Stimulated activated CD8-positive, alpha-beta memory T cell treated with anti-CD3 and anti-CD28 coated beads, Interleukin-12 subunit alpha, Interleukin-12 subunit beta, amount 100 ng/mL, for 24 hours (primary cell): Measurements from ENCODE around the gene GBX1.

Experiments used
- DNase-seq: peaks from one replicate; pipeline ENCODE4 v3.0.0-alpha.2; 2020; ENCODE audit errors: extremely low read depth

The GBX1 gene

DNA sequence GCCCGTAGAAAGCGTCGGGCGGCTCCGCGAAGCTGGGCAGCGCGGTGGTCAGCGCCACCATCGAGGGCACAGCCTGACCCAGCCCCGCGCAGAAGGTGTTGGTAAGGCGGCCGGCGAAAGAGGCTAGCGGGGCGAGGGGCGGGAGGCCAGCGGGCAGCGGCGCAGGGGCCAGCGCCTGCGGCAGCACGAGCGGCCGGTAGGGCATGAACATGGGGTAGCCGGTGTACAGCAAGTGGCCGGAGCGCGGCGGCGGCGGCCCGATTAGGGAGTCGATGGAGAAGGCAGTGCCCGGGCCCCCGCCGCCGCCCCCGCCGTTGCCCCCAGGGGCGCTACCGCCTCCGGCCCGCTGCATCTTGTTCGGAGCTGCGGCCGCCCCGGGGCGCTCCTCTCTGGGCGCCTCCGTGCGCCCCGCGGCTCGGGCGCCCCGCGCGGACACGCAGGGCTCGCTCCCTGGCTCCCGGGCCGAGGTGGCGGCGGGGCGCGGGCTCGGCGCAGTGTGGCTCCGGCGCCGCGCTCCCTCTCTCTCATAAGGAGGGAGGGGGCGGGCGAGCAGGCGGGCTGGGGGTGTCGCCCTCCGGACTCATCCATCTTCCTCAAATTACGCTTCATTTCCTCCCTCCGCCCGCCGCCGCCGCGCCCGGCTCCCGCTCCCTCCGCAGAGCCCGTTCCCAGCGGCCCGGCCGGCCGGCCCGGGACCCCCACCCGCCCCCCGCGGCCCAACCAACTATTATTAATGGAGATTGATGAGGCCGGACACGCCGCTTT is at the start of gene GBX1:
Gene GBX1, minus strand, starts transcription at position 498 of the 765 bp plus-strand sequence. Its CDS starts 146 bp downstream, at position 352.
- DNase-seq = no peak

DNA sequence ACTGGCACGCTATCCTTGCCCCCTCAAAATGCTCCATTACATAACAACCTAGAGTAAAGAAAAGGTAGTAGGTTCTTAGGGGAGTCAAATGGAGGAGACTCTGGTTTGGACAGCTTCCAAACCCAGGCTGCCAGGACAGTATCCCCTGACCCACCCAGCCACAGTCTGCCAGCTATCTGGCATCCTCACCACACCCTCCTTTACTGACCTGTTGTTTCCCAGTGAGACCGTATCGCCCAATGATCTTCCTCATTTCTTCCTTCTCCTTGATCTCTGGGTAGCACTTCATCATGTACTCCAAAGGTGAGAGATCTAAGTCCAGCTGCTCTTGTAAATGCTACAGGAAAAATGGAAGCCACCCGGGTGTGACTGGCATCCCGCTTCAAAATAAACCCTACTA is 47.9 kb upstream of the GBX1 start:
- no peak for DNase-seq

DNA sequence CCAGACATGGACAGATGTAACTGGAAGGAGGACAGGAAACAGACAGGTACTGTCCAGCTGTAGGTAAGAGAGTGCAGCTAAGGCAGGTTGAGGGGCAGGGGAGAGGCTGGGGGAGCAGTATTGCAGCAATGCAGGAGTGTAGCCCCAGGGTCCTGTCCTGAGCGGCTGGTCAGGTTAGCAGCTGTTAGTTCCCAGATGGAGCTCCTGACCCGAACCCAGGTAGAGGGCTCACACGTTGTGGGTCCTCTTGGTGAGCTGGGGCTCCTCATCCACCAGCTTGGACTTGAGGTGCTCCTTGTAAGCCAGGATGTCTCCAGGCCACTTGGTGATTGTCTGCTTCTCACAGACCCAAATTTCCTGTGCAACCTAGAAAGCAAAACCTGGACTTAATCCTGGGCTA is 46.3 kb upstream of the GBX1 start:
- DNase-seq = no peak

DNA sequence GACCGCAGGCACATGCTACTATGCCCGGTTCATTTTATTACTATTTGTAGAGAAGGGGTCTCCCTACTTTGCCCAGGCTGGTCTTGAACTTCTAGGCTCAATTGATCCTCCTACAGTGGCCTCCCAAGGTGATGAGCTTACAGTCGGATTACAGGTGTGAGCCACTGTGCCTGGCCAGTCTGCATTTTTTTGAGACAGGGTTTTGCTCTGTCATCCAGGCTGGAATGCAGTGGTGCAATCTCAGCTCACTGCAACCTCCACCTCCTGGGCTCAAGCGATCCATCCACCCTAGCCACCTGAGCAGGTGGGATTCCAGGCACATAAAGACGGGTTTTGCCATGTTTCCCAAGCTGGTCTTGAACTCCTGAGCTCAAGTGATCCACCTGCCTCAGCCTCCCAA is 45.1 kb upstream of the GBX1 start:
- DNase-seq = no peak

DNA sequence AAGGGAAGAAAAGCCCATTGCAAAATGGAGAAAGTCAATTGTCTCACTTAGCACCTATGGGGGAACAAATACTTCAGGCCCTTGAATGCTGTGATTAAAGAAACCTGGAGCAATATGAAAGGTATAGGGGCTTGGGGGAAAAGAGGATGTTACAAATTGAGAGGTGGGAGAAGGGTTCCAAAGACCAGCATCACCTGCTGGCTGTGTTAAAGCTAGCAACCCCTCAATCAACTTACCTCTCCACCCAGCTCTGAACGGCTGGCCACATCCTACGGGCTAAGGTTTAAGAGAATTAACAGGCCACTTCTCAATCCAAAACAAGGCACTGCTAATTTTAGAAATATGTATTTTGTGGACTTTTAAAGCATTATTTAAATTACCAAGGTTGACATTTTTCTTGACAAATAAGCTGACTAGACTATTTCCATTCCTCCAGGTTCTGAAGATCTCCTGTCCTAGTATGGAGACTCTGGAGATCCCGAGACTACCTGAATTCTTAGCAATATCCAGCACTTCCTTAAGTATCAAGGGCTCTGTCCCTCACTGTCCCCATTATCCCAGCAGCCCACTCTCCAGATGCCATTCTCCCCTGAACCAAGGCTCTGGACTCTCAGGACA is 43.8 kb upstream of the GBX1 start:
- DNase-seq = no peak

DNA sequence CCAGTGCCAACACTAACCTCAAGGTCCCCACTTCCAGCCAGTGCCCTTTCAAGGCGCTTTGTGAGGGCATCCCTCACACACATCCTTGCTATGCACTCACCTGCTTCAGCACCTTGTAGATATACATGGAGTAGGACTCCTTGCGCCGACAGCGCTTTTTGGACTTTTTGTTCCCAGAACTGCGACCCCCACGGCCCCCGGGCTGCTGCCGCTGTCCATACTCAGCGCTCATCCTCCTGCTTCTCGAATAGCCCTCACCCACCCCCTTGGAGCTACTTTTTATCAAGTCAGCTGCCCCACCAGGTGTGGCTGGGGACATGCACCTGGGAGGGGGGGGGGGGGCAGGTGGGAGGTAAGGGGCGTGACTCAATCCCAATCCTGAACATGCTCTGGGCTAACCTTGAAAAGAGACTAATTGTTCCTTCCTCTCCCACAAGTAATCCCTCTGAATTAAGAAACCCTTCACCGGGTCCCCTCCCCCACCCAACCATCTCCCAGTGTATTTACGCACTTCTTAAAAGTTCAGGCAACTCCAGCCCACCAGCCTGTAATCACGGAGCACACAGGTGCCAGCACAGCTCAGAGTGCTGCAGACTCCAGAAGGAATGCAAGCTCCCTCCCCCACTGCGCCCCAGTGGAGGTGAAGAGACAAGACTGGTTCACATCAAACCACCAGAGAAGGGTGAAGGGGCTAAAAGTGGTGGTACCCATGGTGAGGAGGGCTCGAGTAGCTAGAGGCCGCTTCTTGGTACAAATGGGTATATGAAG is 42.8 kb upstream of the GBX1 start, which contains the start of gene H2BK1:
Gene H2BK1, minus strand, starts transcription at position 402 of the 768 bp plus-strand sequence. Its CDS starts 170 bp downstream, at position 232.
- DNase-seq = no peak

DNA sequence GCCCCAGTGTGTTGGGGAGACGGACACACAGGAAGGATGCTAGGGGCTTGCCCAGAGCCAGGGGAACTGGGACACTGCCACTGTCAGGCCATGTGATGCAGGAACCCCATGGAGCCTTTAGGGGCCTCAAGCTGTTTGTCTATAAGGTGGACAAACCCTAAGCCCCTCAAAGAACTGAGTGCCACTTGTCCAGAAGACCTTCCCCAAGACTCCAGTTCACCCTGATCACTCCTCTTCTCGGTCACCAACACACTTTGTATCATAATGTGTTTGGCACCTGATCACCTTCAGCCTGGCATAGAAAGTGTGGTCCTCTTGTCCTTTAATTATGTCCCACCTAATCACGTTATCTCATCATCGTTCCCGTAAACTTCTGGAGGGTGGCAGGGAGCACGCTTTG is 42.1 kb upstream of the GBX1 start:
- DNase-seq = no peak

DNA sequence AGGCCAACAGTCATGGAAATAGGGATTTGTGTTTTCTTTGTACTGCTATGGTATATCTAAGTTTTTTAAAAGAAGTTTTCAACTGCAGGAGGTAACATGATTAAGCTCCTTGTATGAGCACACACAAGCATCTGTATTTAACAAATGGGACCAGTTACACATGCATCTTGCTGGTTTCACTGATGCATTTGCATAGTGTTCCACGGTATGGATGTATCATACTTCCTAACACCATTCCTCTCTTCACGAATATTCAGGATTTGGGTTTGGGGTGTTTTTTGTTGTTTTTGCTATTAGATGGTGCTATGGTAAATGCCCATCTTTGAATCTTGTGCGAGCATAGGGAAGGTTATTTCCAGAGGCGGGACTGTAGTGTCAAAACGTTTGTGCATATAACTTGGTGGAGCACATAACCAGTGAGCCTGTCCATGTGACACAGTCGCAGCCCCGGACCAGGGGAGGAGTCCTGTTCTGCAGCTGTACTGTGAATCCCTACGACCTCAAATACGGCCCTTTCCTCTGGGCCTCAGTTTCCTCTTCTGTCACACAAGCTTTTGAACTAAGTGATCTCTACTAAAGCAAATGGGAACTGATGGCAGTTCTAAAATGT is 40.9 kb upstream of the GBX1 start:
- DNase-seq = no peak

DNA sequence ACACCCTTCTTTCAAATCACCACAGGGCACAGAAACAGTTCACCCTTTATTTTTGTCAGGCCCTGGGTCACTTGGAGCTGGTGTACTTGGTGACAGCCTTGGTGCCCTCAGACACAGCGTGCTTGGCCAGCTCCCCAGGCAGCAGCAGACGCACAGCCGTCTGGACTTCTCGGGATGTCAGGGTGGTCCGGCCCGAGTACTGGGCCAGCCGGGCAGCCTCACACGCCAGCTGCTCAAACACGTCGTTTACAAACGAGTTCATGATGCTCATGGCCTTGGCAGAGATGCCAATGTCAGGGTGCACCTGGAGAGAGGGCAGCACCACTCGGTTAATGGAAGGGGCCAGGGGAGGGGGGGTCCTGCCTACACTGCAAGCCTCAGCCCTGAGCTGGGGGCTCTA is 40.3 kb upstream of the GBX1 start:
- DNase-seq = no peak

DNA sequence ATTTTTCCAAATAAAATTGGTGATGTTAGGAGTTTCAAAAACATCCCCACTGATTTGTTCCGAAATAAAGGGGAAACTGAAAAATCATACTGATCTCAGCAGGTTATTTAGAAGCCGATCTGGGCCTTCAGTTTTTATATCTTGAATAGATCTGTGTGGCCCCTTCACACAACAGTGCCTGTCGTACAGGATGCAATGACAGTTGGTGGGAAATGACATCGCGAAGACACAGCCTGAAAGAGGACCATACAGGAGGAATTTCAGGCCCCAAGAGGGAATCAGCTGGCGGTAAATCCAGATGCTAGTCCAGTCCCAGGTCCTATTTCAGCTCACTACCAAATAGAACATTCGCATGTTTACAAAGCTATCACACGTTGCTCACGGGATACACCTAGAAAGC is 39.8 kb upstream of the GBX1 start:
- no peak for DNase-seq

DNA sequence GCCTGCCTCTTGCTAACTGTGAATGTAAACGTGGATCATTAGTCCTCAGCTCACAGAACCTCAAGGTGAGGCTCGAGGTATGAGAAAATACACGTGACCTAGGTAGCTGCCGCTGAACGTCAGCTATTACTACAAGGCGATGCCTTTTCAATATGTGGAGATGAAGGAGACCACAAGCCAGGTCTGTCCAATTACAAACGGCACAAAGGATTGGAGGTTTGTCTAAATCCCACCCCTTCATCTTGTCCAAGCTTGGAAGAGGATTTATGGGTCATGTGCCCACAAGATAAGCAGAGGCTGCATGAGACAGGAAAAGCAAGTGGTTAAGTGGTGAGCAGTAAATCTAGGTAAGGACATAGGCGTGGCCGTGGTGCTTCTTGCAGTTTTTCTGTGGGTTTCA is 39.4 kb upstream of the GBX1 start:
- DNase-seq = no peak

DNA sequence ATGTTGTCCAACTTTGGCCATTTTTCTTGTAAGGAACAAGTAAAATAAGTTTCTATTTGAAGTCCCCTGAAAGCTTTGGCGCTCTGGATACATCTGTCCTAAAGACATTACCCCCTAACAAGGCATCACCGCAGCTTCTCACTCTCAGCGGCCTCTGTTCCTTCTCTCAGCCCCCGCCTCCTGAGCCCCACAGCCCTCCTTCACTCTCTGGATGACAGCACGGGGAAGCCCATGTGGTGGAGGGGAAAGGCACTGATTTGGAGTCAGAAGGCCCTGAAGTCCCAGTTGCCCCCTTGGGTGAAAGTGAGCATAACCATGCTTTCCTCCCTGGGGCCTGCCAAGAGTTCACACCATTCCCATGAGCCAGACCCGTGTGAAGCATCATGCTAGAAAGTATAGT is 38.2 kb upstream of the GBX1 start:
- DNase-seq = no peak

DNA sequence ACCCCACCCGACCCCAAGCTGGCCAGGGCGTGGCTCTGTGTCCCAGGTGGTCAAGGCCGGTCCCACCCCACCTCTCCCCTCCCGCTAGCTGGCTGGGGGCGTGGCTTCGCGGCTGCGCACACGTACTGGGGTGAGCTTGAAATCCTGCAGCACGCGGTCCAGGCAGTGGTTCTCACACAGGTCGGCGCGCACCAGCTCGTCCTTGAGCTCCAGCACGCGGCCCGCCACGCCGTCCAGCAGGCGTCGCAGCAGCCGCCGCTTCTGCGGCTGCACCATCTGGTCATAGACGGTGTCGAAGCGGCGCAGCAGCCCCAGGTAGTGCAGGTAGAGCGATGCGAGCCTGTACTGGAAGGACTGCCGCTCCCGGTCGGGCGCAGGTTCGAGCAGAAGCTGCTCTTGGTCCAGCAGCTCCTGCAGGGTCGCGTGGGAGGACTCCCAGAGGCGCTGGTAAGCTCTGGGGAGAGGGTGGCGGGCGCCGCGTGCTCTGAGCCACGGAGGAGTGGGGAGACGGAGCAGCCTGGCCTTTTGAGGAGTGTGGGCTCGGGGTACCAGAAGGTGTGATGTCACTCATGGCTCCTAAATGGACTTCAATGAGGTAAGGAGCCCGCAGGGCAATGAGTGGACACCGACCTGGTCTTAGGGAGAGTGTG is 37.0 kb upstream of the GBX1 start:
- DNase-seq = no peak

DNA sequence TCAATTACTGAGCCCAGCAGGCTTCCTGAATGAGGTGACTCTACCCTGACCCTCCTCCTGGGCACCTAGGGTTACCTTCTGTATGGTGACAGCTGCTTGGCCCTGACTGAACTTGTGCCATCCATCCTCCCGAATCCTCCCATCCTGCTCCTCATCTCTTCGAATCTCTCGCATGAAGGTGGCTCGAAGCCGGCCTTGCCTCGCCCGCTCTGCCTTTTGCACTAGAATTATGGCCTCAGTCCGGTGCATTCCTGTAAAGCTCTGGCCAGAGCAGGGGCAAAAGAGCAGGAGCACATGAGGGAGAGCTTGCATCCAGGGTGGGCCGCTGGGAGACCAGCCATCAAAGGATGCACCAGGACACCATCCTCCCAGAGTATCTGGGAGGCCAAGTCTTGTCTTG is 35.3 kb upstream of the GBX1 start:
- DNase-seq = no peak

DNA sequence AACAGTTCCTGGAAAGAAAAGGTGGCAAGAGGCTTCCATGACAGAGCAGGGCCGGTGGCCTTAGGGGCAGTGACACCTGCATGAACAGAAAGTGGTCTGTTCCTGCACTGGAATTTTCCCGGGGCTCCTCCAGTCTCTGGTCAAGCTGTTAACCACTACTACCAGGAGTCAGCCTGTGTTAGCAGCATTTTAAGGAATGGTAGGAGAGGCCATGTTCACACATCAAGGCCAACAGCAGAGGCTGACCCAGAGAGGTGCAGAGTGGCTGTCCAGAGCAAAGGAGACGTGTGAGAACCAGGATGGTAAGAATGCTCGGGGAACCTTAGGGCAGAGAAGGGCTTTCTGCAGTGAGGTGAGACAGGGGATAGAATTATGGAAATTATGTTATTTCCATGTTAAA is 34.3 kb upstream of the GBX1 start:
- no peak for DNase-seq

DNA sequence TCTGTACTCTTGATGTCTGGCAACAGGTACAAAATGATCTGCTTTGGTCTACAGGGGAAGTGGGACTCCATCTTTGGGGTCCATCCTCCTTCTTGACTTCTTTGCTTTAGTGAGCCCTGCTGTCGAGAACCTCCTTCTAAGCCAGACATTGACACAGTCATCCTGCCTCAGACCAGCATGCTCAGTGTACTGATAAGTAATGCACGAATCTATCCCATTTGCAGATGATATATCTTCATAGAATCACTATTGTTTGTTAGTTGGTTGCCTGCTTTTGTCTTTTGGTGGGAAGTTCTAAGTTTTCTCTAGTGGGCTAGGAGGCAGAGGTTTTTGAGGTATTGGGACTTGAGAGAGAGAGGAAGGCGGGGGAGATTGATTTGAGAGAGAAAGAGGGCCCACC is 33.9 kb upstream of the GBX1 start:
- no peak for DNase-seq

DNA sequence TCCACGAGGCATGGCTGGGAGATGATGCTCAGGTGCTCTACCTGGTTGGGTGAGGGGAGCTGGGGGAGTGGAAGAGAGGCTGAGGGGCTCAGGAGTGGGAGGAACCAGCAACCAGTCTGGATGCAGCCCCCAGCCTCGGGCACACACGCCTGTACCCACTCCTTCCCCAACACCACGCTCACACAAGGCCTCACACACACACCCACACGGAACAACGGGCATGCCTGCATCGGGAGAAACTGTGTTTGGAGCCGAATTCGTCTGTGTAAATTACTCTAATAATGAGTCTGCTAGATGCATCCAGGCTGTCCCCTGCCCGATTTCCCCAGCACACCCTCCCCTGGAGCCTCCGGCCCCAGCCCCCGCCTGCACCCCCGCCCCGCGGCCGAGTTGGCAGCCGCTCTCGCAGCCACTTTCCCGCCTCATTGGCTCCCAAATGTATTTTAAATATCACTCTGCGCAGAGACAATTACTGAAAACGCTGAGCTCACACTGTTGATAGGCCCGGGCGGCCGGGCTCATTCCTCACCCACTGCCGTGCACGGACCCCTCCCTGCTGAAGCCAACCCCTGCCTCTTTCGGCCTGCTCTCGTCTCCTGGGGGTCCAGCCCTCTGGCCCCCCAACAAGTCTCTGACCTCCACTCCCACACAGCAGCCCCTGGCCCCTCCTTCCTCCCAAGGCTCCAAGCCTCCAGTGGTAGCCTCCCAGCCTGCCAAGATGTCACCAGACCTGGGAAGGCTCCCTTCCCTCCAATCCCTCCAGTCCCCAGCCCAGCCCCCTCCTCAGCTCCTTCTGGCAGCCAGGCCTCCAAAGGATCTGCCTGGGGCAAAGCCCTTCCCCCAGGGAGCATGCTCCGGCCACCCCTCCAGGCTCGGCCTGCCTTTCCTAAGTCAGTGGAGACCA is 31.7 kb upstream of the GBX1 start:
- no peak for DNase-seq

DNA sequence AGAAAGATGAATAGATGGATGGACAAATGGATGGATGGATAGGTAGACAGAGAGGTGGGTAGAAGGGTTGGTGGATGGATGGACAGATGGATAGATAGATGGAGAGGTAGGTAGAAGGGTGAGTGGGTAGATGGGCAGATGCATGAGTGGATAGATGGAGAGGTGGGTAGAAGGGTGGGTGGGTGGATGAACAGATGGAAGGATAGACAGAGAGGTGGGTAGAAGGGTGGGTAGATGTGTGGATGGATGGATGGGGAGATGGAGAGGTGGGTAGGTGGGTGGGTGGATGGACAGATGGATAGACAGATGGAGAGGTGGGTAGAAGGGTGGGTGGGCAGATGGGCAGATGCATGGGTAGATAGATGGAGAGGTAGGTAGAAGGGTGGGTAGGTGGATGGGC is 30.4 kb upstream of the GBX1 start:
- DNase-seq = no peak

DNA sequence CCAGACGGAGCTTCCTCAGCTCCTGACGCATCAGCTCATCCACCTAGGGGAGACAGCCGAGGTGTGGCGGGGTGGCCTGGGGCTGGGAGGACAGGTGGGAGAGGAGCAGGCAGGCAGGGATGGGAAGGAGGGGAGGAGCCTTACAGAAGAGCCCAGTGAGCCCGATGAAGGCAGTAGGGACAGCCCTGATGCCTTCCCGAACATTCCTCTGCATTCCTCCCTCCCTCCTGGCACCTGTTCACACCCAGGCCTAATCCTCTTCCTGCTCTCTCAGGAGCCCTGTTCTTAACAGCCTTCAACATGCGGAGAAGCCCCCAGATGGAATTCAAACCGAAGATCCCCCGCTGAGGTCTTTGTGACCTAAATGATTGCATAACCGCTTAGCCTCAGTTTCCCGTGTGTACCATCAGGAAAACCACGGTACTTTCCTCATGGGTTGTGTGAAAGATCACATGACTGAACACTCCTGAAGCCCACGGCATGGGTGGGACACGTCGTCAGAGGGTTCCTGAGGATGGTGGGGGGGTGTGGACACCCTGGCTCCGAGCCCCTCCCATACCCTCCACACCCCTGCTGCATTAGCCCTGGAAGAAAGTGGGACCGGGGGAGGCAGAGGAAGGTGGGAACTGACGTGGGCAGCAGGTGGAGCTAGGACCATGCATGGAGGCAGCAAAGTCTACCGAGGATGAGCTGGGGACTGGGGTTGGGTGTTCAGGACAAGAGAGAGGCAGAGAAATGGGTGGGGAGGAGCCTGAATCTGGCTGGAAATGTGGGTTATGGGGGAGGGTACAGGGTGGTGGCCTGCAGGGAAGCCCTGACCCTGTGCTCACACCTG is 28.3 kb upstream of the GBX1 start:
- no peak for DNase-seq

DNA sequence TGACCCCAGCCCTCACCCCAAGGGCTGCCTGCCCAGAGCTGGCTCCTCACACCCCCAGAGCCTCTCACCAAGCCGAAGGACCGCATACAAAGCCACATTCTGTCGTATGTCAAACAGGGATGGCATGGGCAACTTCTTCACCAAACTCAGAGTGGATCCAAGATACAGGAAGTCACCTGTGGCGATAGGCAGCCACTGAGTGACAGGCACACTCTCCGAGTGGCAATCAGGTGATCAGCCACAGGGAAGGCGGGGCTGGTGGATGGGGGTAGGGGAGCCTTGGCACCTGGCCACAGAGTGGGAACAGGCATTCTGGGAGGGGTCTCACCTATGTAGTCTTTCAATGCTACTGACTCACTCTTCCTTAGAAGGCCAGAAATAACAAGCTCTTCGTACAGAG is 26.7 kb upstream of the GBX1 start:
- no peak for DNase-seq
